ENCODE measurements around the gene NEGR1. TPM values are rescaled to one million over a fixed set of nuclear protein-coding genes. Genes with fewer than 3 reads are reported as not detected.

The NEGR1 gene
- total and polyA plus RNA-seq, 7 donors, result 0.69 to 69.2 (median 42.5) TPM

GRCh38 chr1:72063364-72064044 lies 218.8 kb downstream of the NEGR1 start:
- Histone ChIP-seq H3K27me3 (no peaks in the 10 kb centered on the region), H3K4me1 (peaks cover 0 to 51% (median 22%) of the 10 kb centered on the region in 4 donors), H3K36me3 (no peaks in the 10 kb centered on the region), H3K9me3 (no peaks in the 10 kb centered on the region), H3K27ac (peak overlapping the region in 3 of 4 donors; percentile 23 to 42 (median 40)), H3K4me3 (peak overlapping the region in 2 of 4 donors; percentile 4 to 18)
- WGBS, 2 donors, result 80 to 88% methylated on average over 7 of the region's 7 CpGs
- TF ChIP-seq EP300 (IDR thresholded peaks at IDR 0.05) (no peak), CTCF (IDR thresholded peaks at IDR 0.05) (no peak), POLR2AphosphoS5 (IDR thresholded peaks at IDR 0.05) (no peak), POLR2A (IDR thresholded peaks at IDR 0.05) (no peak)
- DNase-seq, result no peak
- intact Hi-C loops (cut with DNase I), result no loop called here

GRCh38 chr1:72062584-72062983 lies 219.8 kb downstream of the NEGR1 start:
- Histone ChIP-seq H3K36me3 (no peaks in the 10 kb centered on the region), H3K27ac (no peak overlapping the region), H3K4me3 (no peak overlapping the region), H3K27me3 (no peaks in the 10 kb centered on the region), H3K9me3 (no peaks in the 10 kb centered on the region), H3K4me1 (peaks cover 0 to 46% (median 22%) of the 10 kb centered on the region in 4 donors)
- intact Hi-C loops (cut with DNase I), result no loop called here
- DNase-seq, result no peak
- TF ChIP-seq POLR2AphosphoS5 (IDR thresholded peaks at IDR 0.05), result no peak
- no peak for TF ChIP-seq EP300 (IDR thresholded peaks at IDR 0.05)
- no peak for TF ChIP-seq CTCF (IDR thresholded peaks at IDR 0.05)
- TF ChIP-seq POLR2A (IDR thresholded peaks at IDR 0.05), result no peak

- 63 to 82% methylated on average over 3 of the region's 3 CpGs for WGBS, 2 donors
- TF ChIP-seq EP300 (IDR thresholded peaks at IDR 0.05), result no peak
- TF ChIP-seq POLR2A (IDR thresholded peaks at IDR 0.05), result no peak
- TF ChIP-seq CTCF (IDR thresholded peaks at IDR 0.05), result no peak
- no peak for TF ChIP-seq POLR2AphosphoS5 (IDR thresholded peaks at IDR 0.05)
These were observed 221.7 kb downstream of the NEGR1 start for GRCh38 chr1:72060466-72061245.

GRCh38 chr1:72056516-72056915 lies 225.8 kb downstream of the NEGR1 start:
- TF ChIP-seq POLR2AphosphoS5 (IDR thresholded peaks at IDR 0.05) (no peak), EP300 (IDR thresholded peaks at IDR 0.05) (no peak), POLR2A (IDR thresholded peaks at IDR 0.05) (no peak), CTCF (IDR thresholded peaks at IDR 0.05) (no peak)
- 90 to 92% methylated on average over 2 of the region's 2 CpGs for WGBS, 2 donors
- Histone ChIP-seq H3K4me3 (no peak overlapping the region), H3K9me3 (no peaks in the 10 kb centered on the region), H3K27me3 (no peaks in the 10 kb centered on the region), H3K4me1 (peaks cover 0 to 12% (median 6%) of the 10 kb centered on the region in 4 donors), H3K36me3 (no peaks in the 10 kb centered on the region), H3K27ac (no peak overlapping the region)
- DNase-seq, result no peak
- intact Hi-C loops (cut with DNase I), result no loop called here

More at GRCh38 chr1:72060466-72061245, 221.7 kb downstream of the NEGR1 start:
- Histone ChIP-seq H3K27me3 (no peaks in the 10 kb centered on the region), H3K9me3 (no peaks in the 10 kb centered on the region), H3K4me1 (peaks cover 0 to 30% (median 10%) of the 10 kb centered on the region in 4 donors), H3K4me3 (no peak overlapping the region), H3K27ac (no peak overlapping the region), H3K36me3 (no peaks in the 10 kb centered on the region)
- no peak for DNase-seq
- intact Hi-C loops (cut with DNase I), result no loop called here
